OCI-LY7 (cell line): ENCODE data around the gene NUDT19. TPM values are rescaled to one million over a fixed set of nuclear protein-coding genes. Genes with fewer than 3 reads are reported as not detected.
A peak's percentile ranks its signal among the peaks of the same experiment; 100 is the strongest.
"Not testable (repeated sequence)": the region's sequence is repeated elsewhere in the genome, so short reads cannot be mapped to it uniquely, and the experiment has no call there.

Source experiments
- BruUV-seq: library from RNA; stranded (reverse); fragments of 400-500 nt; replicated peaks from 2 replicates; lab custom pipeline; 2021; lab: Mats Ljungman, UMichigan
- CTCF ChIA-PET: fragments of 300-600 bp; sonication (Branson Sonifier 250); formaldehyde crosslinking; loops from one replicate; lab custom pipeline; 2022; ENCODE audit warnings: antibody characterized with exemption; ENCODE audit not compliant: unreplicated experiment; lab: Charles Lee
- POLR2A ChIA-PET: fragments of 300-600 bp; sonication (Branson Sonifier 250); formaldehyde crosslinking; loops from one replicate; lab custom pipeline; 2022; ENCODE audit warnings: antibody characterized with exemption; lab: Charles Lee
- DNase-seq: peaks from one replicate; pipeline ENCODE4 v3.0.0-alpha.2; 2015; ENCODE audit warnings: low spot score
- H2AFZ ChIP-seq: fragments of 200-600 bp; sonication (generic), shearing (Covaris generic); 2 replicates; pipeline ENCODE4 v1.6.1; 2014; ENCODE audit warnings: mild to moderate bottlenecking, antibody characterized with exemption, low read length, moderate library complexity
- H3K27ac ChIP-seq: fragments of 200-600 bp; sonication (generic); 2 replicates; pipeline ENCODE4 v1.5.1; 2014; ENCODE audit warnings: mixed run types, low read depth, mild to moderate bottlenecking, moderate library complexity, low read length, inconsistent platforms; ENCODE audit not compliant: poor library complexity, severe bottlenecking
- H3K36me3 ChIP-seq: fragments of 200-600 bp; sonication (generic); 2 replicates; pipeline ENCODE4 v1.6.1; 2014; ENCODE audit warnings: mild to moderate bottlenecking, antibody characterized with exemption, low read length, moderate library complexity, mixed read lengths; ENCODE audit not compliant: insufficient read depth
- H3K4me1 ChIP-seq: fragments of 200-600 bp; sonication (generic); 2 replicates; pipeline ENCODE4 v1.5.1; 2014; ENCODE audit warnings: mild to moderate bottlenecking, low read length; ENCODE audit not compliant: insufficient read depth, poor library complexity, severe bottlenecking
- H3K4me2 ChIP-seq: fragments of 200-600 bp; sonication (generic); 2 replicates; pipeline ENCODE4 v1.6.1; 2014; ENCODE audit warnings: mild to moderate bottlenecking, low read length
- H3K4me3 ChIP-seq: fragments of 200-600 bp; sonication (generic); 2 replicates; pipeline ENCODE4 v1.5.1; 2014; ENCODE audit warnings: mild to moderate bottlenecking, low read depth, low read length; ENCODE audit not compliant: poor library complexity, severe bottlenecking
- H3K79me2 ChIP-seq: fragments of 200-600 bp; sonication (generic); 2 replicates; pipeline ENCODE4 v1.6.1; 2016; ENCODE audit warnings: low read depth, mild to moderate bottlenecking, low read length, moderate library complexity, mixed read lengths; ENCODE audit not compliant: insufficient read depth
- H3K9me2 ChIP-seq: fragments of 200-600 bp; sonication (generic); 2 replicates; pipeline ENCODE4 v1.6.1; 2016; ENCODE audit warnings: mild to moderate bottlenecking, low read length, mixed read lengths; ENCODE audit not compliant: insufficient read depth
- H3K9me3 ChIP-seq: fragments of 200-600 bp; sonication (generic); 2 replicates; pipeline ENCODE4 v1.6.1; 2014; ENCODE audit warnings: mild to moderate bottlenecking, mixed run types, low read length, mixed read lengths
- H4K20me1 ChIP-seq: fragments of 200-600 bp; sonication (generic); 2 replicates; pipeline ENCODE4 v1.6.1; 2014; ENCODE audit warnings: mild to moderate bottlenecking, antibody characterized with exemption, low read length, moderate library complexity, mixed read lengths; ENCODE audit not compliant: insufficient read depth
- intact Hi-C: fragments of 100-400 bp; cut with micrococcal nuclease; formaldehyde crosslinking; loops from one replicate; pipeline ENCODE4 v1.10.0; 2022; ENCODE audit not compliant: unreplicated experiment
- total RNA-seq, 2 experiments: library from RNA; depleted of rRNA in 1 of 2; stranded (reverse); fragments of >200 nt in 1 of 2; shearing (Covaris generic) in 1 of 2; gene quantifications; 2 replicates each; pipeline ENCODE4 v1.2.3, GENCODE V29; 2014 to 2022

Gene NUDT19
- total RNA-seq, 2 experiments from 2014 or later = 3.4 to 6.8 TPM

DNA sequence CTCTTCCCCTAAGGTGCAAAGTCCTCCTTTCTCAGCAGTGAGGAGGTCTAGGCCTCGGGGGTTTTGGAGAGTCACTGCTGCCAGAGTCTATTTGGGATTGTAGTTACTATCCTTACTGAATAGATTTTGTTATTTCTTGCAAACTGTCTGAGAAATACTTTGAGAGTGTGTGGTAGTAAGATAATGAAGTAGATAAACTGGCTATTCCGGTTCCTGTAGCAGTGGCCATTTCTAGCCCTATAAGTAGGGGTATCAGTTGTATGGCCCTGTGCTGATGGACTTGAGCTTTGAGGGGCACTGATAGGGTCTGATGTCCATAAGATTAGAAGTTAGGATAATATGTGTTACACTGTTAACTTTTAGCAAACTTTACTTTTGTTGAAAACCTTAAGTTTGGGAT is 2.7 kb downstream of the NUDT19 start:
- intact Hi-C loops, H3K9me3 ChIP-seq, DNase-seq, H3K27ac ChIP-seq, CTCF ChIA-PET, H2AFZ ChIP-seq, H3K9me2 ChIP-seq, BruUV-seq, H4K20me1 ChIP-seq: not testable (repeated sequence)
- Histone ChIP-seq H3K4me3 (peak overlapping the region; percentile 40), H3K4me2 (peak overlapping the region; percentile 82), H3K79me2 (peaks cover 13% of the 10 kb centered on the region; the same call in 1 of the 2 replicates), H3K4me1 (peaks cover 23% of the 10 kb centered on the region), H3K36me3 (peaks cover 15% of the 10 kb centered on the region; the same call in 1 of the 2 replicates)
- POLR2A ChIA-PET = interaction anchor here (0.6 kb wide), 1 partner anchor 108 kb away, joined by 3 read pairs; no protein-coding TSS in a partner anchor

DNA sequence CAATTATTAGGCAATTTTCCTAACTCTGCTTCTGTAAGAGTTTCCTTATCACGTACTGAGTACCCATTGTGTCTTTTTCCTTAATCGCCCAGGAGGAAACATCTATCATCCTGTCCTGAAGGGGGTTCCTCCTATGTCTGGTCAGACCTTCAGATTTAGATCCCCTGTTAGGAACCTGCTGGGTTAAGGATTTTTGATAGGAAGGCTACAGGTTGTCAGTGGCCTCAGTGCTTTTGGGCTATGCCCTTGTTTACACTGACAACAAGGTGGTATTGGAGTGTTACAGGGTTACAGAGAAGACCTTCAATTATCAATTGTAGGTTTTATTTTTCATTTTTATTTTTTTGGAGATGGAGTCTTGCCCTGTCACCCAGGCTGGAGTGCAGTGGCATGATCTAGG is 3.2 kb downstream of the NUDT19 start:
- intact Hi-C loops, BruUV-seq, H3K9me2 ChIP-seq, H3K4me2 ChIP-seq, H2AFZ ChIP-seq, H4K20me1 ChIP-seq, CTCF ChIA-PET, H3K27ac ChIP-seq, DNase-seq, H3K9me3 ChIP-seq: not testable (repeated sequence)
- peaks cover 20% of the 10 kb centered on the region for H3K4me1 ChIP-seq
- POLR2A ChIA-PET = interaction anchor here (0.6 kb wide), 1 partner anchor 109 kb away, joined by 3 read pairs; no protein-coding TSS in a partner anchor
- H3K36me3 ChIP-seq = peaks cover 21% of the 10 kb centered on the region; the same call in 1 of the 2 replicates
- H3K79me2 ChIP-seq = peaks cover 13% of the 10 kb centered on the region; the same call in 1 of the 2 replicates
- peak overlapping the region; percentile 40 for H3K4me3 ChIP-seq

DNA sequence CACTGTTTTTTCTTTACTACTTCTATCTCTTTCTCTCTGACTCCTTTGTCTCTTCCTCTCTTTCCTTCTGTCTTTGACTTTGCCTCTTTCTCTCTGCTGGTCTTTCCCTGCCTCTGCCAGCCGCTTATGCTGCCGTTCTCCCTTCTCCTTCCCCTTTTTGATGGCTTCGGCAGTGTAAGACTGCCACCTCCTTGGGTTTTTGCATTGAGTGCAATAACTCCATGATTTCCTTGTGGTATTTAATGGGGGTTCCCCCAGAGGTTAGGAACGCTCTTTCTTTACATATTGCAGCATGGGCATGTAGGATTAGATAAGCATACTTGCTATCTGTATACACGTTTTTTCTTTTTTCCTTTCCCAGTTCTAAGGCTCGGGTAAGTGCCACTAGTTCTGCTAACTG is 3.9 kb downstream of the NUDT19 start:
- Histone ChIP-seq H3K79me2 (peaks cover 13% of the 10 kb centered on the region; the same call in 1 of the 2 replicates), H3K36me3 (peaks cover 26% of the 10 kb centered on the region), H3K4me1 (peaks cover 14% of the 10 kb centered on the region)
- H3K27ac ChIP-seq, POLR2A ChIA-PET, DNase-seq, H3K4me2 ChIP-seq, H2AFZ ChIP-seq, intact Hi-C loops, H3K9me2 ChIP-seq, BruUV-seq, H3K9me3 ChIP-seq, CTCF ChIA-PET, H4K20me1 ChIP-seq, H3K4me3 ChIP-seq: not testable (repeated sequence)

DNA sequence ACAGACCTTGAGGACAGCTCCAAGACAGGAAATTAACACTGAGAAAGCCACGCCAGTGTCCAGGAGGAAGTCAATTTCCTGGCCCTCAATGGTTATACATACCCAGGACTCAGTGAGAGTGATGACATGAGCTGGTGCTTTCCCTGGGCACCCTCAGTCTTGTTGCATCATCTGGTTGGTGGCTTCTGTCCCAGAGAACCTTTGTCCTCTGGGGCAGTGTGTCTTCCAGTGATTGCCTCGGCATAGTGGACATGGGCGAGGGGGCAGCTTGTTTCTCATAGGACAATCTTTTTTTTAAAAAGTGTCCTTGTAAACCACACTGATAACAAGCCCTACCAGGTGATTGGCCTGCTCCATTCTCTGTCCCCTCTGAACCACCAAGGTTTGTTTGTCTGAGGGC is 5.2 kb downstream of the NUDT19 start:
- H3K4me1 ChIP-seq, H4K20me1 ChIP-seq, H2AFZ ChIP-seq, intact Hi-C loops, H3K9me3 ChIP-seq, CTCF ChIA-PET, H3K4me3 ChIP-seq, H3K9me2 ChIP-seq, H3K4me2 ChIP-seq, DNase-seq, BruUV-seq, POLR2A ChIA-PET, H3K27ac ChIP-seq: not testable (repeated sequence)
- Histone ChIP-seq H3K36me3 (peaks cover 34% of the 10 kb centered on the region), H3K79me2 (peaks cover 13% of the 10 kb centered on the region; the same call in 1 of the 2 replicates)

DNA sequence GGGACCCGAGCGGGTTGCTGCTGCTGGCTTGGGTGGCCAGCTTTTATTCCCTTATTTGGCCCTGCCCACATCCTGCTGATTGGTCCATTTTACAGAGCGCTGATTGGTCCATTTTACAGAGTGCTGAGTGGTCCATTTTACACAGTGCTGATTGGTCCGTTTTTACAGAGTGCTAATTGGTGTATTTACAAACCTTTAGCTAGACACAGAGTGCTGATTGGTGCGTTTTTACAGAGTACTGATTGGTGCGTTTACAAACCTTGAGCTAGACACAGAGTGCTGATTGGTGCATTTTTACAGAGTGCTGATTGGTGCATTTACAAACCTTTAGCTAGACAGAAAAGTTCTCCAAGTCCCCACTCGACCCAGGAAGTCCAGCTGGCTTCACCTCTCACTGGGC is 8.5 kb downstream of the NUDT19 start:
- H4K20me1 ChIP-seq, intact Hi-C loops, CTCF ChIA-PET, POLR2A ChIA-PET, BruUV-seq, H3K4me1 ChIP-seq, H3K27ac ChIP-seq, H3K79me2 ChIP-seq, DNase-seq, H3K9me2 ChIP-seq, H3K4me2 ChIP-seq, H3K4me3 ChIP-seq, H2AFZ ChIP-seq: not testable (repeated sequence)
- Histone ChIP-seq H3K9me3 (peaks cover 21% of the 10 kb centered on the region; the same call in 1 of the 2 replicates), H3K36me3 (peaks cover 59% of the 10 kb centered on the region)
